Neural cell (in vitro differentiated cells): ENCODE data around the gene FAM228B.
"Not testable (repeated sequence)": the region's sequence is repeated elsewhere in the genome, so short reads cannot be mapped to it uniquely, and the experiment has no call there.

Experiments used
- EZH2 ChIP-seq: fragments of 200-600, 300-800 bp; shearing (Covaris generic), sonication (generic); IDR thresholded peaks from 2 replicates; pipeline ENCODE4 v1.6.1; 2014; ENCODE audit warnings: antibody characterized with exemption, low read length, borderline replicate concordance, mild to moderate bottlenecking; ENCODE audit not compliant: insufficient read depth, poor library complexity, severe bottlenecking
- POLR2AphosphoS5 ChIP-seq: IDR thresholded peaks from 2 replicates; pipeline ENCODE4 v1.6.1; 2012

DNA sequence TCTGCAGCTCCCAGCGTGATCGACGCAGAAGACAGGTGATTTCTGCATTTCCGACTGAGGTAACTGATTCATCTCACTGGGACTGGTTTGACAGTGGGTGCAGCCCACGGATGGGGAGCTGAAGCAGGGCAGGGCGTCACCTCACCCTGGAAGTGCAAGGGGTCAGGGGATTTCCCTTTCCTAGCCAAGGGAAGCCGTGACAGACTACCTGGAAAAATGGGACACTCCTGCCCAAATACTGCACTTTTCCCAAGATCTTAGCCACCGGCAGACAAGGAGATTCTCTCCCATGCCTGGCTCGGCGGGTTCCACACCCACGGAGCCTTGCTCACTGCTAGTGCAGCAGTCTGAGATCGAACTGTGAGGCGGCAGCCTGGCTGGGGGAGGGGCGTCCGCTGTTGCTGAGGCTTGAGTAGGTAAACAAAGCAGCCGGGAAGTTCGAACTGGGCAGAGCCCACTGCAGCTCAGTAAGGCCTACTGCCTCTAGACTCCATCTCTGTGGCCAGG, 28.0 kb upstream of the FAM228B start:
- TF ChIP-seq EZH2, POLR2AphosphoS5: not testable (repeated sequence)
